ENCODE measurements around the gene NCOA7.

Gene NCOA7

GRCh38 chr6:125811259-125811658 is 20.5 kb downstream of the NCOA7 start:
- no peak for DNase-seq (ENCODE audit: low read depth in 2 of 2)

- no peak for DNase-seq (ENCODE audit: low read depth in 2 of 2)
Measured at GRCh38 chr6:125812394-125813292, 21.9 kb downstream of the NCOA7 start.

GRCh38 chr6:125814481-125814880 is 23.7 kb downstream of the NCOA7 start:
- no peak for DNase-seq (ENCODE audit: low read depth in 2 of 2)

GRCh38 chr6:125815080-125815910 is 24.5 kb downstream of the NCOA7 start:
- DNase-seq (ENCODE audit: low read depth in 2 of 2), result no peak

GRCh38 chr6:125816828-125817280 is 26.1 kb downstream of the NCOA7 start:
- DNase-seq (ENCODE audit: low read depth in 2 of 2), result no peak

- no peak for DNase-seq (ENCODE audit: low read depth in 2 of 2)
Measured at GRCh38 chr6:125818225-125818657, 27.5 kb downstream of the NCOA7 start.

GRCh38 chr6:125818772-125819260 is 28.1 kb downstream of the NCOA7 start:
- no peak for DNase-seq (ENCODE audit: low read depth in 2 of 2)

- DNase-seq (ENCODE audit: low read depth in 2 of 2), result no peak
Measured at GRCh38 chr6:125819535-125820326, 29.0 kb downstream of the NCOA7 start.

GRCh38 chr6:125821825-125822281 is 31.1 kb downstream of the NCOA7 start:
- DNase-seq (ENCODE audit: low read depth in 2 of 2), result no peak

GRCh38 chr6:125823180-125823579 is 32.4 kb downstream of the NCOA7 start:
- no peak for DNase-seq (ENCODE audit: low read depth in 2 of 2)

GRCh38 chr6:125824946-125825771 is 34.4 kb downstream of the NCOA7 start:
- no peak for DNase-seq (ENCODE audit: low read depth in 2 of 2)

GRCh38 chr6:125826695-125827463 is 36.1 kb downstream of the NCOA7 start:
- DNase-seq (ENCODE audit: low read depth in 2 of 2), result no peak

GRCh38 chr6:125827788-125828320 is 37.1 kb downstream of the NCOA7 start:
- DNase-seq (ENCODE audit: low read depth in 2 of 2), result no peak

GRCh38 chr6:125828476-125829039 is 37.8 kb downstream of the NCOA7 start:
- DNase-seq (ENCODE audit: low read depth in 2 of 2), result no peak

- no peak for DNase-seq (ENCODE audit: low read depth in 2 of 2)
Measured at GRCh38 chr6:125829433-125829832, 38.7 kb downstream of the NCOA7 start.

GRCh38 chr6:125831659-125832058 is 40.9 kb downstream of the NCOA7 start:
- no peak for DNase-seq (ENCODE audit: low read depth in 2 of 2)

- DNase-seq (ENCODE audit: low read depth in 2 of 2), result no peak
Measured at GRCh38 chr6:125832391-125833117, 41.8 kb downstream of the NCOA7 start.

GRCh38 chr6:125834348-125834747 is 43.6 kb downstream of the NCOA7 start:
- no peak for DNase-seq (ENCODE audit: low read depth in 2 of 2)
